ENCODE data around the gene CDT1.

- TF ChIP-seq CTCF (conservative IDR thresholded peaks at IDR 0.05; ENCODE audit: low read depth, low read length) (no peak), EZH2 (IDR thresholded peaks at IDR 0.05; ENCODE audit: low read length, unreplicated experiment) (no peak)
Measured at GRCh38 chr16:88754109-88754911, 49.3 kb upstream of the CDT1 start.

Measured in PC-3 (cell line).